Activated naive CD8-positive, alpha-beta T cell (primary cell): ENCODE results near the gene PIGV.
A peak's percentile ranks its signal among the peaks of the same experiment; 100 is the strongest.

Experiments used
- H3K27ac Mint-ChIP-seq: one replicate; pipeline ENCODE4 v1.8.0; 2021; ENCODE audit warnings: mixed read lengths
- H3K27me3 Mint-ChIP-seq: one replicate; pipeline ENCODE4 v1.8.0; 2021; ENCODE audit warnings: mixed read lengths
- H3K36me3 Mint-ChIP-seq: one replicate; pipeline ENCODE4 v1.8.0; 2021; ENCODE audit warnings: mixed read lengths
- H3K4me1 Mint-ChIP-seq: one replicate; pipeline ENCODE4 v1.8.0; 2021; ENCODE audit warnings: low read depth, mixed read lengths
- H3K4me3 Mint-ChIP-seq: one replicate; pipeline ENCODE4 v1.8.0; 2021; ENCODE audit warnings: mild to moderate bottlenecking, mixed read lengths
- H3K9me3 Mint-ChIP-seq: one replicate; pipeline ENCODE4 v1.8.0; 2021; ENCODE audit warnings: low read depth, mixed read lengths

The PIGV gene

DNA sequence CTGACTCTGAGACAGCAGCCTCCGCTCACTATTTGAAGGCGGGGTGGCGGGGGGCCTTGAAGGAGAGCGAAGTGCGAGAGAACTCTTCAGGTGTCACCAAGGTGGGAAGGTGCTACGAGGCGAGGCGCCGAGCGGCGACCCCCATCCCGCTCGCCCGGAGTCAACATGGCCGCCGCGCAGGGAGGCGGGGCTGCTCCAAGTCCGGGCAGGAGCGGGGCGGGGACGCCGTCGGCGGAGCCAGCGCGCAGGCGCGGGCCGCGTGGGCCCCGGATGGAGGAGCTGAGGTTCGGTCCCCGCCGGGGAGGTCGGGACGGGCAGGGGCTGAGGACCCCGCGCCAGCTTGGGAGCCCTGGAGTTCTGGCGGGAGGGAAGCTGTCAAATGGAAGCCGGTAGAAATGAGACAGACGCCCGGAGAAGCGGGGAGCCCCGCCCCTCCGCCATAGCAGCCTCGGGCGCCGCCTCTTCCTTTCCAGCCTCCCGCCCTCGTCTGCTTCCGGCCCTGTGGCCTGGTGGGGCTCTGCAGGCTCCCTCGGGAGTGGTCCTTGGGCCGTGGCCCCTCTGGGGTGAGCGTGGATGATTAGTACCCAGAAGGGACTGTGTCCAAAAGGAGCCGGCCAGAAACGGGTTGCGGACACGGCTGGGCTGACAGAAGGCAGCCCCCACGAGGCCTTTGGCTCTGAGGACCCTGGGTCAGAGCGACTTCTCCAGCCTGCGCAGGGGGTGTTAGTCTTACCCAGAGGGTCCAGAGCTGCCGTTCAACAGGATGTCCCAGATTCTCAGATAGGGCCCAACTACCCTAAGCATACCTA is at the start of gene PIGV:
Gene PIGV (plus strand): TSS at position 245 of the 809 bp plus-strand sequence. CDS start 2,866 bp downstream, outside the sequence.
- Mint-ChIP-seq H3K27me3 (no peaks in the 10 kb centered on the region), H3K27ac (peak within 1 kb of the TSS; percentile 98), H3K4me1 (peaks cover 74% of the 10 kb centered on the region)

GRCh38 chr1:26739329-26739914 is 48.3 kb upstream of the PIGV start:
- no peaks in the 10 kb centered on the region for H3K27me3 Mint-ChIP-seq
- peaks cover 21% of the 10 kb centered on the region for H3K36me3 Mint-ChIP-seq
- peak overlapping the region; percentile 44 for H3K4me3 Mint-ChIP-seq
- H3K27ac Mint-ChIP-seq: peak overlapping the region; percentile 86
- no peaks in the 10 kb centered on the region for H3K9me3 Mint-ChIP-seq
- H3K4me1 Mint-ChIP-seq: peaks cover 69% of the 10 kb centered on the region

More for the DNA sequence above, at the start of gene PIGV:
- peak within 1 kb of the TSS; percentile 93 for H3K4me3 Mint-ChIP-seq
- peaks cover 3% of the 10 kb centered on the region for H3K36me3 Mint-ChIP-seq
- no peaks in the 10 kb centered on the region for H3K9me3 Mint-ChIP-seq

DNA sequence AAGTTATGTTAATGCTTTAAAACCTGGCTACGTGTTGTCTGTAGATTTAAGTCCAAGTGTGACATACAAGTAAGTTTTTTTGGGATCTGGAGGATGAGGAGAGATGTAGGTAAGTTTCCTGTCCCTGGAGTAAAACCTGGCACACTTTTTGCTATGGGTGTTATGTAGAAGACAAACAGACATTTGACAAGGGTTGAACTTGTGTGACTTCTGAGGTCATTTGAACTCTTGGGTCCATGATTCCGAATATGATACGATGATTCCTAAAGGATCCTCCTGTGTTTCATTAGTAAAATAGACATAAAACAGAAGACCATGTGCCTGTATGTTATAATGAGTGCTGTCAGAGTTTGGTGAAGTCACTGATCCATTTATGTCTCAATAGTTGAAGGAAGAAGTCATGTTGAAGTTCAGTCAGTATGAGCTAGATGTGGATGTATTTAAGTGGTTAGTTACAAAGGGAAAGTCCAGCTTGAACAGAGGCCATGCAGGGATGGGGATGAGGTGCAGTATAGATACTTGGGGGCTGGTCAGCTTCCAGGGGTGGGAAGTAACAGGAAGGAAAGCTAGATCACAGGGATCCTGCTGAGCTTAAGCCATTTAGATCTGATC is 47.6 kb upstream of the PIGV start:
- H3K27ac Mint-ChIP-seq: peak overlapping the region; percentile 86
- peak overlapping the region; percentile 44 for H3K4me3 Mint-ChIP-seq
- H3K27me3 Mint-ChIP-seq: no peaks in the 10 kb centered on the region
- peaks cover 21% of the 10 kb centered on the region for H3K36me3 Mint-ChIP-seq
- H3K4me1 Mint-ChIP-seq: peaks cover 73% of the 10 kb centered on the region
- H3K9me3 Mint-ChIP-seq: no peaks in the 10 kb centered on the region

DNA sequence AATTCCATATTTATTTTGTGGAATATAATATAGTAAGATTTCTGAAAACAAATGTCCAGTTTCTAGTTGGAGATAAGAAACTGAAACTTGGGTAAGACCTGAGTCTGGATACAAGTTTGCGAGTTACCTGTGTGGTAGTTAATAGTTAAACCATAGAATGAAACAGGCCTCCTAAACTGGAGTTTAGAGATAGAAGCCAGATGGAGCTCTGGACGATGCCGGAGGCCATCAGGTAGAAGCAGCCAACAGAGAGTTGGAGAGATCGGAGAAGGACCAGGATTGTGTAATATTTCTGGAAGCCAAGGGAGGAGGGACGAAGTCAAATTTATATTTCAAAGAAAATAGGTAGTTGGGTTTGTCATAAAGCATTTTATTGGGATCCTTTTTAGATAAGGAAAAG is 46.8 kb upstream of the PIGV start:
- Mint-ChIP-seq H3K4me3 (peak overlapping the region; percentile 14), H3K27me3 (no peaks in the 10 kb centered on the region), H3K4me1 (peaks cover 76% of the 10 kb centered on the region), H3K9me3 (no peaks in the 10 kb centered on the region), H3K27ac (peak overlapping the region; percentile 86), H3K36me3 (peaks cover 19% of the 10 kb centered on the region)

DNA sequence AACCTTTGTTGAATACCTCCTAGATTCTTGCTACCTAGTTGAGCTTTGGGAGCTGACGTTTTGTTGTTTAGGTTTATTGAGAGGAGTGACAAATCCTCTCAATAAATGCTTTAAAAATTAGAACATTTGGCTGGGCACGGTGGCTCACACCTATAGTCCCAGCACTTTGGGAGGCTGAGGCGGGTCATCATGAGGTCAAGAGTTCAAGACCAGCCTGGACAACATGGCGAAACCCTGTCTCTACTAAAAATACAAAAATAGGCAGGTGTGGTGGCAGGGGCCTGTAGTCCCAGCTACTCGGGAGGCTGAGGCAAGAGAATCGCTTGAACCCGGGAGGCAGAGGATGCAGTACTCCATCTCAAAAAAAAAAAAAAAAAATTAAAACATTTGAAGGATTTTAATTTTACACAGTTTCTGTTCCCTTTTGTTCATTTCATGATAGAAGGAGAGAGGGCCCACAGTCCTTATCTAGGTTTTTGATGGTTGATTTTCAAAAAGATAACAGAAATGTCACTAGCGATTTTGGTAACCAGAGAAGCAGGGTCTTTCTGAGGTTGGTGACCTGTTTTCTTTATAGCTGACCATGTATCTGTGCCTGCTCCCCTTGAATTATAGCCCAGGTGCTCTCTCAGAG is 44.2 kb upstream of the PIGV start:
- H3K9me3 Mint-ChIP-seq: no peaks in the 10 kb centered on the region
- H3K4me3 Mint-ChIP-seq: peak overlapping the region; percentile 81
- peak overlapping the region; percentile 95 for H3K27ac Mint-ChIP-seq
- H3K27me3 Mint-ChIP-seq: no peaks in the 10 kb centered on the region
- H3K36me3 Mint-ChIP-seq: peaks cover 28% of the 10 kb centered on the region
- peaks cover 93% of the 10 kb centered on the region for H3K4me1 Mint-ChIP-seq

DNA sequence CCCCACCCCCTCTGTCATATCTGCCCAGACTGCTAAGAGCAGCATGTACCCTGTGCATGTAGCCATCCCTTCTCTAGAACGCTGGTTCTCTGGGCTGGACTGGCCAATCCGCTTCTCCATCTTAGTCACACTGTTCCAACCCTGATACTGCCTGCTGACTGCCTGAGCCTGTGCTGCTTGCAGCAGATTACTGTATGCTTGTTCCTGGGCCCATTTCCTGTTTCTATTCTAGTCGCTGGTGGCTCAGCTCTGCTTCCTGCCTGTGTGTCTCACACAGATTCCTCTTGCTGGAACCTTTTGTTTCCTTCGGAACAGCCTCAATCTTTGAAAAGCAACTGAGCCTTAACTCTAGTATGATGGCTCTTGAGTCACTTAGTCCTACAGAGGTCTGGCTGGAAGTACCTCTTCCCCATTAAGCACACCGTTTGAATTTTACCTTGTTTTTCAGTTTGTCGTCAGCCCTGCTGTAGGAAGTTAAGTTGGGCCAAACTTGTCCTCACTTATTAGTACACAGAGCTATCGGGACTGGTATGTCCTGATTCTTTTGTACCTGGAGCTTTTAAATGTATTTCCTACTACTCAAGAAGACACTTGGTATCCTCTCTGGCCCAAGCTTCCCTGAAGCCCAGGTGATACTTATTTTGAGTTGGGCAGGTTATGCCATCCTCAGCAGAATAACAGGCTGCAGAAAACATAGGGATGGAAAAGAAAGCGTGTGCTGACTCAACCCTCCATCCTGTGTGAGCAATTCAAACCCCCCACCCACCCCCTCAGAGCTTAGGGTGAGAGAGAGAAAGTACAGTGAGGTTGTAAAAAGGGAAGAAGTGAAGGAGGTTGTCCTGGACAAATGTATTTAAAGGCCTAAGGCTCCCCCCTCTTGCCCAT is 43.4 kb upstream of the PIGV start:
- H3K27me3 Mint-ChIP-seq: no peaks in the 10 kb centered on the region

DNA sequence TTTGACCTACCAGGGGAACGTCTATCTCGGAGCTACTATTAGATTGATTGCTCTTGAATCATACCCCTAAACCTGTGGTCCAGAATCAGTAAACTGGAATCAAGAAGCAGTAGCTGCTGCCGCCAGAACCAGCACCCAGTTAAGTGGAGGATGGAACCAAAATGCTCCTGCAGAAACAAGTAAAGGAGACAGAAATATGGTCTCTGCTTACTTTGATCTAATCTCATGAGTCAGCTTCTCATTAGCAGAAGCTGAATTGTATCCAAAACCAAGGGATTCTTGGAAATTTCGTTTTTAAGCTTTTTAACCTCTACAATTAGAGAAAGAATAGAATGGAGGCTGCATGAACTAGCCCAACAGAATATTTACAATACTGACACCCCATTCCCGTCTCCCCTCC is 42.6 kb upstream of the PIGV start:
- no peaks in the 10 kb centered on the region for H3K27me3 Mint-ChIP-seq
- peak overlapping the region; percentile 95 for H3K27ac Mint-ChIP-seq
- H3K4me1 Mint-ChIP-seq: peaks cover 92% of the 10 kb centered on the region
- H3K9me3 Mint-ChIP-seq: no peaks in the 10 kb centered on the region
- H3K36me3 Mint-ChIP-seq: peaks cover 27% of the 10 kb centered on the region
- peak overlapping the region; percentile 81 for H3K4me3 Mint-ChIP-seq

More for the DNA sequence above, 43.4 kb upstream of the PIGV start:
- H3K4me1 Mint-ChIP-seq: peaks cover 92% of the 10 kb centered on the region
- no peaks in the 10 kb centered on the region for H3K9me3 Mint-ChIP-seq
- H3K27ac Mint-ChIP-seq: peak overlapping the region; percentile 95
- H3K4me3 Mint-ChIP-seq: peak overlapping the region; percentile 81
- H3K36me3 Mint-ChIP-seq: peaks cover 28% of the 10 kb centered on the region

DNA sequence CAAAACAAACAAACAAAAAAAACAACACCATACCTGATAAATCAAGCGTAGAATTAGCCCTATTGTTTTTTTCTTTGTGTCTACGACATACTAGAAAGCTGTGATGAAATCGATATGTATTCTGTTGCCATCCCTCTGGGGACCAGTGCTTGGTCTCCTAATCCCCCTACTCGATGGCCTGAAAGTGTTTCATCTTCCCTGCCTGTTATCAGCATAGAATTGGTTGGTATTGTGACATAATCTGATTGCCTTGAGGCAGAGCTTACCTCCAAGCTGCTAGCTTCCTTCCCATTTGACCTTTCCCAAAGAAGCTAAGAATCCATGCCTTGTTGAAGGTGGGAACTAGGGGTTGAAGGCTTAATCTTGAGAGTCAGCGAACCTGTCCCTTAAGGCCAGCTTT is 40.7 kb upstream of the PIGV start:
- Mint-ChIP-seq H3K27ac (peak overlapping the region; percentile 82), H3K4me1 (peaks cover 91% of the 10 kb centered on the region), H3K9me3 (no peaks in the 10 kb centered on the region), H3K4me3 (no peak overlapping the region), H3K27me3 (no peaks in the 10 kb centered on the region), H3K36me3 (peaks cover 15% of the 10 kb centered on the region)

GRCh38 chr1:26748351-26748750 is 39.4 kb upstream of the PIGV start:
- H3K4me1 Mint-ChIP-seq: peaks cover 93% of the 10 kb centered on the region
- peak overlapping the region; percentile 37 for H3K4me3 Mint-ChIP-seq
- peaks cover 12% of the 10 kb centered on the region for H3K36me3 Mint-ChIP-seq

GRCh38 chr1:26749458-26749857 is 38.3 kb upstream of the PIGV start:
- H3K27me3 Mint-ChIP-seq: no peaks in the 10 kb centered on the region
- H3K36me3 Mint-ChIP-seq: peaks cover 12% of the 10 kb centered on the region
- H3K4me3 Mint-ChIP-seq: no peak overlapping the region
- peaks cover 92% of the 10 kb centered on the region for H3K4me1 Mint-ChIP-seq
- H3K9me3 Mint-ChIP-seq: no peaks in the 10 kb centered on the region
- peak overlapping the region; percentile 43 for H3K27ac Mint-ChIP-seq

More at GRCh38 chr1:26748351-26748750, 39.4 kb upstream of the PIGV start:
- peak overlapping the region; percentile 80 for H3K27ac Mint-ChIP-seq
- H3K9me3 Mint-ChIP-seq: no peaks in the 10 kb centered on the region
- no peaks in the 10 kb centered on the region for H3K27me3 Mint-ChIP-seq

- no peaks in the 10 kb centered on the region for H3K9me3 Mint-ChIP-seq
- H3K4me3 Mint-ChIP-seq: no peak overlapping the region
- no peaks in the 10 kb centered on the region for H3K27me3 Mint-ChIP-seq
- peaks cover 86% of the 10 kb centered on the region for H3K4me1 Mint-ChIP-seq
- peaks cover 14% of the 10 kb centered on the region for H3K36me3 Mint-ChIP-seq
- H3K27ac Mint-ChIP-seq: peak overlapping the region; percentile 24
Observed at GRCh38 chr1:26750428-26750827, 37.3 kb upstream of the PIGV start.

DNA sequence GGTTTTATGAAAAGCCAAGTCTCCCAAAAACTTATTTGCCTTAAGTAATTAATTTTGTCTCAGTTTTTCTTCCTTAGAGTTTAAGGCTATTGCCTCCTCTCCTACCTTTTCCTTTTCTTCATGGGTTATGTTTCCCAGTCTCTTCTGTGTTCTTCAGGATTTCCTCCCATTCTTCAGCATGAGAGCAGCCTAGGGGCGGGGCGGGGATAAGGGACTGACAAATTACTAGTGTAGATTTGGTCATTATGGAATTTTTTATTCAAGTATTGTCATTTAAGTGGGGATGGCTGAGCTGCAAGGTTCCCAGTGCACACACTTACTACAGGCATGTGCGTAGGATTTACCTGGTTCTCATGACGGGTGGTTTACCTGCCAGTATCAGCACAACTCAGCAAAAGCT is 35.2 kb upstream of the PIGV start:
- peaks cover 10% of the 10 kb centered on the region for H3K36me3 Mint-ChIP-seq
- H3K4me3 Mint-ChIP-seq: no peak overlapping the region
- no peaks in the 10 kb centered on the region for H3K27me3 Mint-ChIP-seq
- peaks cover 69% of the 10 kb centered on the region for H3K4me1 Mint-ChIP-seq
- no peaks in the 10 kb centered on the region for H3K9me3 Mint-ChIP-seq
- H3K27ac Mint-ChIP-seq: peak overlapping the region; percentile 64

- no peaks in the 10 kb centered on the region for H3K9me3 Mint-ChIP-seq
- H3K27me3 Mint-ChIP-seq: no peaks in the 10 kb centered on the region
- no peak overlapping the region for H3K4me3 Mint-ChIP-seq
- H3K4me1 Mint-ChIP-seq: peaks cover 63% of the 10 kb centered on the region
- H3K27ac Mint-ChIP-seq: peak overlapping the region; percentile 41
- H3K36me3 Mint-ChIP-seq: peaks cover 5% of the 10 kb centered on the region
Observed at GRCh38 chr1:26754086-26754874, 33.5 kb upstream of the PIGV start.
